Subcutaneous abdominal adipose tissue (tissue), 5 donors: ENCODE measurements around the gene PIGP.

ENCODE experiments used
- H3K27ac ChIP-seq: one replicate; pipeline ENCODE4 v1.7.0; 2013; ENCODE audit warnings: low read depth, mild to moderate bottlenecking, inconsistent platforms, low read length, moderate library complexity
- H3K27me3 ChIP-seq, 5 donors: one replicate each; pipeline ENCODE4 v1.7.0; 2013; ENCODE audit warnings: low read length in 5 of 5, inconsistent platforms in 1 of 5; ENCODE audit not compliant: control insufficient read depth in 5 of 5, insufficient read depth in 4 of 5
- H3K36me3 ChIP-seq, 5 donors: one replicate each; pipeline ENCODE4 v1.7.0; 2013; ENCODE audit warnings: low read length in 5 of 5; ENCODE audit not compliant: control insufficient read depth in 5 of 5, insufficient read depth in 5 of 5
- H3K4me1 ChIP-seq, 5 donors: one replicate each; pipeline ENCODE4 v1.7.0; 2013; ENCODE audit warnings: low read length in 5 of 5, mild to moderate bottlenecking in 3 of 5, moderate library complexity in 1 of 5; ENCODE audit not compliant: control insufficient read depth in 5 of 5, insufficient read depth in 5 of 5
- H3K4me3 ChIP-seq, 5 donors: one replicate each; pipeline ENCODE4 v1.7.0; 2013; ENCODE audit warnings: low read length in 5 of 5, low read depth in 1 of 5
- H3K9ac ChIP-seq, 5 donors: one replicate each; pipeline ENCODE4 v1.7.0; 2013; ENCODE audit warnings: low read length in 5 of 5, mild to moderate bottlenecking in 4 of 5, moderate library complexity in 3 of 5
- H3K9me3 ChIP-seq, 5 donors: one replicate each; pipeline ENCODE4 v1.7.0; 2013; ENCODE audit warnings: low read length in 5 of 5; ENCODE audit not compliant: control insufficient read depth in 5 of 5
- donor health status: healthy.
- donor health status: healthy.
- donor health status: healthy.
- donor health status: healthy.
- donor health status: healthy.

The PIGP gene

DNA sequence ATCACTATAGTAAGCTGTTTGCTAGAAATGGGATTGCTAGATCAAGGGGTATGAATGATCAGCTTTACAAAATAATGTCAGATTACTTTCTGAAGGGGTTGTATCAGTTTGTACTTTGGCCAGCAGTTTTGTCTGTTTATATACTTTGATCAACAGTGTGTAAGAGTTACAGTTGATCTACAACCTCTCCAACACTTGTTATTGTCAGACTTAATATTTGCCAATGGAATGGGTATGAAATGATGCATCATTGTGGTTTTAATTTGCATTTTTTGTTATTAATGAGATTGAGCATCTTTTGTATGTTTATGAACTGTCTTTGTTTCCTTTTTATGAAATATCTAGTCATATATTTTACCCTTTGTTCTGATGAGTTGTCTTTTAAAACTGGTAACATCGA is 4.5 kb upstream of the PIGP start:
- H3K27me3 ChIP-seq, result no peaks in the 10 kb centered on the region
- peaks cover 0 to 21% (median 17%) of the 10 kb centered on the region in 5 donors for H3K4me1 ChIP-seq
- no peak overlapping the region for H3K27ac ChIP-seq
- H3K9me3 ChIP-seq, result no peaks in the 10 kb centered on the region
- no peak overlapping the region for H3K4me3 ChIP-seq
- no peaks in the 10 kb centered on the region for H3K36me3 ChIP-seq
- H3K9ac ChIP-seq, result peak overlapping the region in 1 of 5 donors; percentile 24

DNA sequence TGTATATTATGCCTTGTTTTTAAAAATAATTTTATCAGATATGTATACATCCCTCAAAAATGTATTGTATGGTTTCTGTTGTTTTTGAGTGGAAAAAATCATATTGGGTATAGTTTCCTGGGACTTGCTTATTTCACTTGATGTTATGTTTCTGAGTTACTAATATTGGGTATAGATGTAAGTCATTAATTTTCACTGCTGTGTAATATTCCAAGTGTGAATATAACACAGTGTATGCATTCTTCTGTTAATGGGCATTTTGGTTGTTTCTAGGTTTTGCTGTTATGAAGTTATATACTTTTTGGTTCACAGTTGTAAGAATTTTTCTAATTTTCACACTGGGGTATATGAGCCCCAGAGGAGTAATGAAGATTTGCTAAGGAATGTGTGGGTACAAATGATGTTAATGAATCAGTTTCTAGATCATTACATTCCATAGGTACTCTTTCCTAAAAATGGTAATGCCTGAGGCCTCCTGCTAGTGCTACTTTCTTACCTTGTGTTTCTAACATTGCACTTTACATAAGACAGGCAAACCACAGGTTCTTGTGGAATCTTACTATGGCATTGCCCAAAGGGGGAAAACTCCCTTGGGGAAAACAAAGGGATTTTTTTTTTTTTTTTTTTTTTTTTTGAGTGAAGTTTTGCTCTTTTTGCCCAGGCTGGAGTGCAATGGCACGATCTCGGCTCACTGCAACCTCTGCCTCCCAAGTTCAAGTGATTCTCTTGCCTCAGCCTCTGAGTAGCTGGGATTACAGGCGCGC is 3.4 kb upstream of the PIGP start:
- no peaks in the 10 kb centered on the region for H3K9me3 ChIP-seq
- no peak overlapping the region for H3K4me3 ChIP-seq
- no peaks in the 10 kb centered on the region for H3K27me3 ChIP-seq
- no peak overlapping the region for H3K9ac ChIP-seq
- H3K27ac ChIP-seq, result no peak overlapping the region
- H3K4me1 ChIP-seq, result peaks cover 0 to 29% (median 26%) of the 10 kb centered on the region in 5 donors
- H3K36me3 ChIP-seq, result no peaks in the 10 kb centered on the region

DNA sequence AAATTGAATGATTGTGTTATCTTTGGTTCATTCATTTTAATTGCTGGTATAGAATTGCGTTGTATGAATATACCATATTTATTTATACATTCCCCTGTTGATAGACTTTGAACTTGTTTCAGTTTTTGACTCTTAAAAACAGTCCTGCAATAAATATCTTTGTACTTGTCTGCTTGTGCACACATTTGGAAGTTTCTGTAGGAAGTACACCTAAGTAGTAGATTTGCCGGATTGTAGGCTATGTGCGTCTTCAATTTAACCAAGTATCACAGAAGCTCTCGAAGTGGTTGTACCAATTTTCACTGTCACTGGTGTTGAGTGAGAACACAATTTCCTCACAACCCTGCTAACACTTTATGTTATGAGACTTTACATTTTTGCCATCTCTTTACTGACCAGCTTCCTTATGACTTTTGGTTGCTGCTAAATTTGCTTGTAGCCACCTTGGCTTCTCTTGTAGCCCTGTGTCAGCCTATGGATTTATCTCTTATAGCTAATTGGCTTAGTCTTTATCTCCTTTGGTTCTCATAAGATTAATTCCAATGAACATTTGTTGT is 2.4 kb upstream of the PIGP start:
- Histone ChIP-seq H3K9ac (no peak overlapping the region), H3K27me3 (no peaks in the 10 kb centered on the region), H3K36me3 (no peaks in the 10 kb centered on the region), H3K27ac (no peak overlapping the region), H3K9me3 (no peaks in the 10 kb centered on the region), H3K4me3 (no peak overlapping the region), H3K4me1 (peaks cover 0 to 33% (median 30%) of the 10 kb centered on the region in 5 donors)

DNA sequence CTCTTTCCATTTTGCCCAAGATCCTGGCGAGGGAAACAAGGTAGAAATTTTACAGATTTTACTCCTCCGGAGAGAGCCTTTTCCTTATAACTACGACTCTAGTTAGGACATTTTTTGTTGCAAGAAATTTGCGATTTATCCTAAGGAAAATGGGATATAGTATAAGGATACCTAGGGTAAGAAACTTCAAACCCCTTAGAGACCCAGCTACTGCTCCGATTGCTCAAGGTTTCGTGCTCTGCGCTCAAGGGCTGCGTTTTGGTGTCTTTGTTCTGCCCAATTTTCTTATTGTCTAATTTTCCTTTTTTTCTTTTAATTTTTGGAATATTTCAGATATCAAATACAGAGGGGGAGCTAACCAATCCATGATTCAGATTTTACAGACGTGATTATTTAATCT is 1.7 kb upstream of the PIGP start:
- H3K4me3 ChIP-seq, result peak overlapping the region; percentile 92 to 96 (median 96)

DNA sequence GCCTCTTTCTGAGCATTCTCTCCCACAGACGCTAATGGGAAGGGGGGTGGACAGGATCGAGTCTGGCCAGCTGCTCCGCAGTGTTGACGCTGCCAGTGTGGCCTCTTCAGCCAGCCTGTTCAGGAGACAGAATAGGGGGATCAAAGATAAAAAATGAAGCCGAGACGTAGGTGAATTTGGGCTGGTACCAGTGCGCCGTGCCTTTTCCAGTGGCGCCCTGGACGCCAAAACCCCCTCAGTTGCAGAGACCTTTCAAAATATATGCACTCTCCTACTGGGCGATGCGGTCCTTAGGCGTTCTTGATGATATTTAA is 1.3 kb upstream of the PIGP start:
- H3K27ac ChIP-seq, result peak overlapping the region; percentile 95
- H3K36me3 ChIP-seq, result peaks cover 0 to 5% (median 3%) of the 10 kb centered on the region in 5 donors
- H3K9me3 ChIP-seq, result no peaks in the 10 kb centered on the region
- H3K27me3 ChIP-seq, result no peaks in the 10 kb centered on the region
- peak overlapping the region; percentile 70 to 91 (median 82) for H3K9ac ChIP-seq
- peaks cover 0 to 33% (median 30%) of the 10 kb centered on the region in 5 donors for H3K4me1 ChIP-seq
- H3K4me3 ChIP-seq, result peak overlapping the region; percentile 92 to 96 (median 96)

More for the DNA sequence above, 1.7 kb upstream of the PIGP start:
- Histone ChIP-seq H3K4me1 (peaks cover 0 to 33% (median 30%) of the 10 kb centered on the region in 5 donors), H3K9me3 (no peaks in the 10 kb centered on the region), H3K27ac (peak overlapping the region; percentile 95), H3K9ac (peak overlapping the region; percentile 44 to 91 (median 82)), H3K36me3 (peaks cover 0 to 5% (median 0%) of the 10 kb centered on the region in 5 donors), H3K27me3 (no peaks in the 10 kb centered on the region)

DNA sequence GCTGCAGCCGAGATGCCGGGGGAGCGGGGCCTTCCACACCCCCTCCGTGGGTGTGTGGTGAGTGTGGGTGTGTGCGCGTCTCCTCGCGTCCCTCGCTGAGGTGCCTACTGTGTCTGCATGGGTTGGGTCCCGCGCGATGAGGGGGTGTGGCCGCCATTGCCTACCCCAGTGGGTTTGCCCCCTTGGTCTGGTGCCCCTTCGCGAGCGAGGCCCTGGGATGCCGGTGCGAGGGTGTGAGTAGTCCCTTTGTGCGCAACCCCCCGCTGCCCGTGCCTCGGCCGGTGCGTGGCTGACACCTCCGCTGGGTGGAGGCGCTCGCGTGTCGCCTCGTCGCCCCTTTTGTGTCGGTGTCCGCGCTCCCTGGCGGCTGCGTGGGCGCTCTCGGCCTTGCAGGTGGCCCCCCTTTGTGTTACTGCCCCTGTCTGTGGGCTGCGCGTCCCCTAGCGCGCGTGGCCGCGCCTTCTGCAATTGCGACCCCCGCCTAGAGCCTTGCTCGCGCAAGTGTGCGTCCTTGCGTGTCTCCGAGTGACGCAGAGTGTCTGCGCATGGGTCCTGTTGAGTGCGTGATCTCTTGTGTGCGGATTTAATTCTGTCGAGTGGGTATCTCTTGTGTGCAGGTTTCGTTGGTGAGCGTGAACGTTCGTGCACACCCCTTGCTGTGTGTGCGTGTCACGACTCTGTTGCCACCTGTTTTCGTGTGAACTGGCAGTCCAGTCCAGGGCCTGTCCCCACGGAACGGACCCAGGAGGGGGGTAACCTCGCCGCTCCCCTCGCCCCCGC is 736 bp upstream of the PIGP start:
- peaks cover 0 to 33% (median 30%) of the 10 kb centered on the region in 5 donors for H3K4me1 ChIP-seq
- H3K4me3 ChIP-seq, result peak overlapping the region; percentile 92 to 96 (median 96)
- H3K36me3 ChIP-seq, result peaks cover 0 to 10% (median 4%) of the 10 kb centered on the region in 5 donors
- no peaks in the 10 kb centered on the region for H3K27me3 ChIP-seq
- no peaks in the 10 kb centered on the region for H3K9me3 ChIP-seq
- peak overlapping the region; percentile 70 to 91 (median 82) for H3K9ac ChIP-seq
- H3K27ac ChIP-seq, result peak overlapping the region; percentile 95

DNA sequence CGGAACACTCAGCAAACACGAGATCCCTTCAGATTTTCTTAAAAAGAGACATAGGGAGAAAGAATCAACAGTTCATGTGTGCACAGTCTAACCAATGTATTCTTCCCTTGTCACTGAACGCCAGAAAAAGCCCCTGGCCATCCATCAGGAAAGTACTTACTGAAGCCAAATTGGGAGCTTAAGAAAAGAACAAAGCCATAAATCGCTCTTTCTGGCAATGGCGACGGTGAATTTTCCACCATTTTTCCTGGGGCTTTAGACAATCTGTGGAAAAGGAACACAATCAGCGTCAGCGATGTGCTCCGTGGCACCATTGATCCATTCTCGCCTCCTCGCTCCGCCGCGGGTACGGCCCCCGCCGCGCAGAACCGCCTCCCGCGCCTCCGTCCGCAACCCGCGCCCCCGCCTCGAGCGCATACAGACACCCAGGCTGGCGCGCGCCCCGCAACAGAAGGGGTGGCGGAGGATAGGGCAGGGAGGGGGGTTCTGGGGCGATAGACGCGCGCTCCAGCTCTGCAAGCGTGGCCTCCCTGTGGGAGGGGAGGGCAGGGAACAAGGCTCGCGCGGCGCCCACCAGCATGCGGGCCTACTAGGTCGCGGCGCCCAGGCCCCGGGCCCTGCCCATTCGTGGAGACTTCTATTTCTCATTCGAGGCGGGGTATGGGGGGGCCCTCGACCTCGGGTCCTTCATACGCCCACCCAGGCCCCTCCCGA is 440 bp downstream of the PIGP start:
- H3K36me3 ChIP-seq, result peaks cover 0 to 11% (median 7%) of the 10 kb centered on the region in 5 donors
- H3K4me3 ChIP-seq, result peak overlapping the region; percentile 63 to 96 (median 77)
- H3K4me1 ChIP-seq, result peaks cover 0 to 33% (median 30%) of the 10 kb centered on the region in 5 donors
- H3K9ac ChIP-seq, result peak overlapping the region in 4 of 5 donors; percentile 72 to 81 (median 78)
- H3K27me3 ChIP-seq, result no peaks in the 10 kb centered on the region
- H3K27ac ChIP-seq, result peak overlapping the region; percentile 95
- H3K9me3 ChIP-seq, result no peaks in the 10 kb centered on the region

DNA sequence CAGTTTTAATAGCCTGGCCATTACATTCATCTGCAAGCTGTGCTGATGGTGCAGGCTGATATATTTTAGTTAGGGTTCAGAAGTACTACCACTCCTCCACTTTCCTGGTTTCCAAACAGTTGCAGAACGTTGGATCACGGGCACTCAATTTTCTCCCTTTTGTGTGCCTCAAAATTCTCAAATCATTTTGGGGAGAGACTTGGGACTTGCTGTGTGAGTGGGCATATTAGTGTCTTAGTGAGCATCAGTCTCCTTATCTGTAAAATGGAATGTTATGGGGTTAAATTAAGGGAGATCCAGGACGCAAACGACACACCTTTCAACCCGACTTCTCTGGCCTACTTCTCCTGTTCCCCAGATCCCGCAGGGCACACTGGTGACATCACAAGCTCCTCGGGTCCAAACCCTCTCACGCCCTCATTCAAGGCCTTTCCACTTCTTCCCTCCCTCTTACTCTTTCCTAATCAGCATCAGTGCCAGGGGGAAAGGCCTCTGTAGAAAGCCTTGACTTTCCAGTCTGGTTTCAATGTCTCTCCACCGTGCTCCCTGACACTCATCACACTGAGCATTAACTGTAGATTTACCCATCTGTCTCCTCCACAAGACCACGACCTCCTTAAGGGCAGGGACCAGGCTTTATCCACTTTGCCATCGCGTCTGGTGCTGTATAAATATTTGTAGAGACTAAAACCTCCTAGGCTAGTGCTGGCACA is 1.2 kb downstream of the PIGP start:
- Histone ChIP-seq H3K9ac (peak overlapping the region in 4 of 5 donors; percentile 72 to 81 (median 78)), H3K9me3 (no peaks in the 10 kb centered on the region), H3K27me3 (no peaks in the 10 kb centered on the region), H3K4me3 (peak overlapping the region; percentile 63 to 96 (median 77)), H3K4me1 (peaks cover 0 to 33% (median 30%) of the 10 kb centered on the region in 5 donors), H3K27ac (peak overlapping the region; percentile 95), H3K36me3 (peaks cover 3 to 17% (median 7%) of the 10 kb centered on the region in 5 donors)

DNA sequence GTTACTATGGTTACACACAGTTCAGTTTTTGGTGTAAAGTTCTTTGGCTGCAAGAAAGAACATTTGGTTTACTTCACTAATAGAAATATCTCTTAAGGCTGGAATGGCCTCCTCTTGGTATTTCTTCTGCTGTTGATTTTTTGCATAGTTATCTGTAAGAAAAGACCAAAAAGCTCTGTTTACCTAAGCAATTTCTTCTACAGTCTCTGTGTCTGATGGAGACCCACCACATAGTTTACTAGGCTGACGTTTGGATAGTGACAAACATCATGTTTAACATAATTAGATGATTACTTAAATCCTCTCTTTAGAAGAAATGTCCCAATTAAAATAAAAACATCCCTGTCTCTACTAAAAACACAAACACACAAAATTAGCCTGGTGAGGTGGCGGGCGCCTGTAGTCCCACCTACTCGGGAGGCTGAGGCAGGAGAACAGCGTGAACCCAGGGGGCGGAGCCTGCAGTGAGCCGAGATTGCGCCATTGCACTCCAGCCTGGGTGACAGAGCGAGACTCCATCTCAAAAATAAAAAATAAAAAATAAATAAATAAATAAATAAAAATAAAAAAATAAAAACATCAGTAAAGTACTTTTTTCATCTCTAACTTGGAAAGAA is 7.2 kb downstream of the PIGP start:
- Histone ChIP-seq H3K36me3 (peaks cover 6 to 27% (median 12%) of the 10 kb centered on the region in 5 donors), H3K4me3 (no peak overlapping the region), H3K9ac (no peak overlapping the region), H3K4me1 (peaks cover 3 to 23% (median 16%) of the 10 kb centered on the region in 5 donors), H3K27ac (no peak overlapping the region), H3K27me3 (no peaks in the 10 kb centered on the region), H3K9me3 (no peaks in the 10 kb centered on the region)
